Activated naive CD8-positive, alpha-beta T cell treated with anti-CD3 and anti-CD28 coated beads, Interleukin-2, amount 50 U/mL, for 16 hours (primary cell): ENCODE data around the gene TJP3.

Experiments
- DNase-seq: peaks from one replicate; pipeline ENCODE4 v3.0.0-alpha.2; 2020; ENCODE audit warnings: low read depth, low spot score

TJP3 gene

DNA sequence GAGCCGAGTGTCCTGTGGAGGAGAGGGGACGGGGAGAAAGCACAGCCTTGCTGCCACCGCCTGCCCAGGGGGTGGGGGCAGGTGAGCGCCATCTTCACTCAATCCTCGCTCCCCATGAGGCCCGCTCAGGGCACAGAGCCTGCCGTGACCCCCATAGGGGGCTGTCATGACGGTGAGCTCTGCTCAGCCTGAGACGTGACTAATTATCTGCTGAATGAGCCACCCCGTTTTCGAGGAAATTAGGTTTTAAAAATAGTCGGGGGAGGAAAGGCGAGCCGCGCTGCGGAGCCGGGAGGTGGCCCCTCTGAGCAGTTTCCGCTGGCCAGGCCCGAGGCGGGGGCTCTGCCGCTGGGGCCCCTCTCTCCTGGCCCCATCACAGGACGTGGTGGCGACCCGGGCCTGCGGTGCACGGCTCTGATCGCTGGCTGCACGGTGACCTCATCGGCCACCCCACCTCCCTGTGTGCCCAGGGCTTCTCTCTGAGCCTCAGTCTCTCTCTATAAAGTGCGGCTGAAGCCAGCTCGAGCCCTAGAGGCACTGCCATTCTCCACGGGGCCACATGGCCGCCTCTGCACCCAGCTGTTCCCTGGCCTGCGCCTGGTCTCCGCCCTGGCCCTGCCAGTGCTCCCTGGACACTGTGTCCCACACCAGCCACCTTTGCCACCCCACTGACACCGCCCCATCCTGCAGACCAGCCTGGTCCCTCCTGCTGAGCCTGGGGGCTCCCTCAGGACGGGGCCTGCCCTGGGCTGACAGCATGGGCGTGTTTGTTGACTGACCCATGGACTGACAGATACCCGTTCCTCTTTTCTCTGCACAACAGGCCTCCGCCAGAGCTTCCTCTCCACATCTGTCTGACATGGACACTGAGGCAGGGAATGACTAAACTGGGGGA lies 36.3 kb upstream of the TJP3 start:
- DNase-seq = no peak

DNA sequence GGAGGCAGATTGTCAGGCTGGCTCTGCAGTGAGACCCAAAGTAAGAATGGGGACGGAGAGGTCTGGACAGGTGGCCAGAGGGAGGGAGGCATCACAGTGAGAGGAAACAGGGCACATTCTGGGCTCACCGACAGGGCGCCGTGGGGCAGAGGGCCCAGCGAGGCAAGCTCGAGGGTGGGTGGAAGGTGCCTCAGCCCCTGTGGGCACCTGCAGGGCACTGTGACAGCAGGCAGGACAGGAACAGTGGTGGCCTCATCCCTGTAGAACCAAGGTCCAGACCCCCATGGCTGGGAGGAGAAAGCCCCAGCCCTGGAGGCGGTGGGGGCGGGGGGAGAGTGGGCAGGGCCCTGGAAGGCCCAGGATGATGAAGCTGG lies 35.6 kb upstream of the TJP3 start:
- DNase-seq = no peak

- no peak for DNase-seq
These were observed 35.2 kb upstream of the TJP3 start for GRCh38 chr19:3672993-3673392.

DNA sequence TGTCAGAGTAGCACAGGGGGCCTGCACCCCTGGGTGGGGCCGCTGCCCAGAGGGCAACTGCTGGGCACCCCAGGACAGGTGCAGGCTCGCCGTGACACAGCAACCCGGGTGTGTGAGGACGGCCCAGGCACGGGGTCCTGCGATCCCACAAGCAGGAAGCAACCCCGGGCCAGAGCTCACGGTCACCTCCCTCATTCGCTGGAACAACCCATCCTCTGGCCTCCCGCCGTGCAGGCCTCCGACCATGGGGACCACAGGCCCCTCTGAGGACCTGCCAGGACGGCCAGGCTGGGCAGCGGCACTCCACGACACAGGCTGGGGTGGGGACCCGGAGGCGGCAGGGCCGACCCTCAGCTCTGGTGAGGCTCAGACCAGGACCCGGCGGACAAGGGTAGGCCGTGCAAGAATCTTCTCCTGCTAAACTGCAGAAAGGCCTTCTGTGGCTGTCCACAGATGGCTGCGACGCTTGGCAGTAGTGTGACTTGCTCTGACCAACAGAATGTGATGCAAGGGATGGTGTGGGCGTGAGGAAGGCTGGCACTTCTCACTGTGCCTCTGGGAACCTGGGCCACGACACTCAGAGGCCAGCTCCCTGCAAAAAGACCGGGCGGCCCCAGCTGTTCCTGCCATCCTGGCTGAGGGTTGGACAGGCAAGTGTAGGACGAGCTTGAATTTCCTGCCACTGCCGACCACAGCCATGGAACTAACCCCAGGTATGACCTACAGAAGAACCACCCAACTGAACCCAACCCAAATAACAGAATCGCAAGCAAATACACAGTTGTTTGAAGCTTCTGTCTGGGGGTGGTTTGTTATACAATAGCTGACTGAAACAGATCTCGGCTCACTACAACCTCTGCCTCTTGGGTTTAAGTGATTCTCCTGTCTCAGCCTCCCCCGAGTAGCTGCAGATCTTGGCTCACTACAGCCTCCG lies 34.4 kb upstream of the TJP3 start:
- DNase-seq = no peak

- DNase-seq = no peak
These were observed 33.2 kb upstream of the TJP3 start for GRCh38 chr19:3674784-3675543.

DNA sequence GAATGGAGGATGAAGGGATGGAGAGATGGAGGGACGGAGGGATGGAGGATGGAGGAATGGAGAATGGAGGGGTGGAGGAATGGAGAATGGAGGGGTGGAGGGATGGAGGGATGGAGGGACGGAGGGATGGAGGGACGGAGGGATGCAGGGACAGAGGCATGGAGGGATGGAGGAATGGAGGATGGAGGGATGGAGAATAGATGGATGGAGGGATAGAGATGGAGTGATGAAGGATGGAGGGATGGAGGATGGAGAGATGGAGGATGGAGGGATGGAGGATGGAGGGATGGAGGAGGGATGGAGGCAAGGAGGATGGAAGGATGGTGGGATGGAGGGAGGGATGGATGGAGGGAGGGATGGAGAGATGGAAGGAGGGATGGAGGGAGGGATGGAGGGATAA lies 30.0 kb upstream of the TJP3 start:
- no peak for DNase-seq

- DNase-seq = no peak
These were observed 29.0 kb upstream of the TJP3 start for GRCh38 chr19:3679138-3679537.

- no peak for DNase-seq
These were observed 28.6 kb upstream of the TJP3 start for GRCh38 chr19:3679581-3679980.

- DNase-seq = no peak
These were observed 27.2 kb upstream of the TJP3 start for GRCh38 chr19:3680939-3681338.

GRCh38 chr19:3682286-3682685 lies 25.9 kb upstream of the TJP3 start:
- DNase-seq = no peak

DNA sequence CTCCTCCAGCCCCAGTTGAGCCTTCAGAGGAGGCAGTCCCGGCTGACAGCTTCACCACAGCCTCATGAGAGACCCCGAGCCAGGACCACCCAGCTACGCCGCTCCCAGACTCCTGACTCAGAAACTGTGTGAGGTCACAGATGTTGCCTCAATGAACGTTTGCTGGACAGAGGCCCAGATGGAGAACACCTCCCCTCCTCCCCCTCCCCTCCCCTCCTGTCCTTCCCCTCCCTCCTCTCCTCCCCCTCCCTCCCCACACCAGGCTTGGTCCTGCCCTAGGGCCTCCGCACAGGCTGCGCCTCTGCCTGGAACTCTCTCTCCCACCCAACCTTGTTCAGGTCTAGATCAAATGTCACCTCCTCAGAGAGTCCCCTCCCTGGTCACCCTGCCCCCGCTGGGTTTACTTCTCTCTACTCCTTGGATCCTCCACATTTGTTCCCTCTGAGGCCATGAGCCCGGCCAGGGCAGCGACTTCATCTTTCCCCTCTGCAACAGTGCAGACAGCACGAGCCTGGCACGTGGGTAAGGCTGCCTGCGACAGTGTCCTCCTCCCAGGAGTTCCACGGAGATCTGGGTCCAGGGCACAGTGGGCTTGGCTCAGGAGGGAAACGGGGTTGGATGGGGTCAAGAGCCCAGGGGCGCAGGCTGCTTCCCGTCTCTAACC lies 25.3 kb upstream of the TJP3 start:
- no peak for DNase-seq

- DNase-seq = no peak
These were observed 24.7 kb upstream of the TJP3 start for GRCh38 chr19:3683405-3684053.

DNA sequence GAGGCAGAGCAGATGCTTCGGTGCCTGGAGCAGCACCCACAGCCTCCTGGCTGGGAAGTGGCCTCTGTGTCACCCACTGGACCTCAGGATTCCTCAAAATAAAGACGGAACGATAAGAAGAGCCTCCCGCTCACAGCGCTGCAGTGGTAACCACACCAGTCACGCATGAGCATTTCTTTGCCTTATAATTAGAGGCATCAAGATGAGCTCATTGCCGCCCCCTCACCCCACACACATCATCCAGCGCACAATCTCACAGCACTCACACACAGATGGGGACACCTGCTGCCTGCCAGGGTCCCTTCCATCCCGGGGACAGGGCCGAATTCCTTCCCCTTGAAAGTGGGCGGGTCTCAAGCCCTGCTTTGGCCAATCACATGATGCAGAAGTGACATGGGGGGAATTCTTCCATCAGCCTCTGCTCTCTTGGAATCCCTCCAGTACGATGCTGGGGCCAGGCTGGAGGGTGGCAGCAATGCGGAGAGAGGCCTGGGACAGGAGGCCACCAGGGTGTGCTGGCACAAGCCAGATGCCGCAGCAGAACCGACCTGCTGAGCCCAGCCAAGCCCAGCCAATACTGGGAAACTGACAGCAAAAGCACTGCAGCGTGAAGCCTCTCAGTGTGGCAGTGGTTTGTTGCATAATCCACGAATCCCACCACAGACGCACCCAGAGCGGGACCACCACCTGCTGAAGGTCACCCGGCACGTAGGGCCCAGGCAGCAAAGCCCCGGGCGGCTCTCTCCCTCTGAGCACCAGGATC lies 23.9 kb upstream of the TJP3 start:
- no peak for DNase-seq

GRCh38 chr19:3684817-3685410 lies 23.3 kb upstream of the TJP3 start:
- DNase-seq = no peak

DNA sequence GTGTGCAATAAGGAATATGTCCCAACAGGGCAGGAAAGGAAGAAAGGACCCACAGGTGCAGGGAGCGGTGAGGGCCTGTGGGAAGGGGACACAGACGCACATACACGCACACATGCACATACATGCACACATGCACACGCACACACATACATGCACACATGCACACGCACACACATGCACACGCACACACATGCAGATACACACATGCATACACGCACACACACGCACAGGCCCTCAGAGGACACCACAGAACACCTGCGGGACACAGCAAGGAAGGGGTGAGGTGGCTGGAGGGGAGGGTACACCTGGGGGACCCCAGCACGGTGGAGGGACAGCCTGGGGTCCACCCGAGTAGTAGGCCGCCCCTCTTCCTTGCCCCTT lies 20.8 kb upstream of the TJP3 start:
- DNase-seq = no peak

DNA sequence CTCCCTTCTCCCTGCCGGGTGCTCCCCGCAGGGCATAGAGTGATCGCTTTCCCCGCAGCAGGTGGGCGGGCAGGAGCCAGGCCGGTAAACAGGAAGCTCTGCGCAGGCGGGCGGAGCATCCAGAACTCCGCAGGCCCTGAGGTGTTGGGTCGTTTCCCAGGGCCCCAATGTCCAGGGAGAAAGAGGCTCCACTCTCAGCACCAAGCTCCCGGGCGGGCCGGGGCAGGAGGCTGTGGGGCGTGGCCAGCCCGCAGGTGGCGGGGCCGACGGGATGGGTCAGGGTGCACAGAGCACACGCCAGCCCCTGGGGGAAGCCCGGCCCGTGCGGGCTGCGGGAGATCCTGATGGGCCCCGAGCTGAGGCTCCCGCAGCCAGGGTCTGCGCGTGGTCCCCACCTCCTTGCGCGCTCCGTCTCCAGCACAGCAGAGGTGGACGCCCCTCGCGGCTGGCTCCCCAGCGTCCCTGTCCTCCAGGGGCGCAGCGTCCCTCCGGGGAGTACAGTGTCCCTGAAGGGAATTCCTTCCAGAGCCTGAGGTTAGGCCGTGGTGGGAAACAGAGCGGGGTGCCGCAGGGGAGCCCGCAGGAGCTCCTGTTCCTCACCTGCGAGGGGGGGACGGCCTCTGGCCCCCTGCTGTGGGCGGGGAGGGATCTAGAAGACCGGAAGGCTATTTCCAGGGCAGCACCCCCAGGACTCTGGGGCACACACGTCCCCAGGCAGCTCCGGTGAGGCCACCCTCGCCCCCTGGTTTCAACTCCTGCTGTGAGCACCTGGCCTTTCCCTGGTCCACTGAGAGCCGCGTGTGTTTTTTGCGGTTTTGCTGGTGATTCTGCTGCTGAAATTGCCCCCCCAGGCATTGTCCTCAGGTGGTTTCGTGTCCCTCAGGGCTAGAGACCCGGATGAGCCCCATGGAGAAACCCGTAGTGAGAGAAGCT lies 20.1 kb upstream of the TJP3 start:
- no peak for DNase-seq

GRCh38 chr19:3690551-3691371 lies 17.4 kb upstream of the TJP3 start:
- no peak for DNase-seq

DNA sequence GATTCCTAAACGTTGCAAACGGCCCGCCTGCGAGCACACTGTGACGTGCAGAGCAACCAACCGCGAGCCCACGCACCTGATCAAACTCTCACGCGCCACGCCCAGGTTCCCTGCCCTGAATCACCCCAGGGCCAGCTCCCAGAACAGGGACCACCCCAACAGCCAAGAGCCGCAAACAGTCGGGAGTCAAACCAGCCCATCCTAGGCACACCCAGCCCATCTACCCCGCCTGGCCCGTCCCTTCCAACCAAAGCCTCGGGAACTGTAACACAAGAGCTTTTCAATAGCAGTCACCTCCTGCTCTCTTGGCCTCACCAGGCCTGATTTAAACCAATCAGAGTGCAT lies 16.8 kb upstream of the TJP3 start:
- DNase-seq = no peak
